ENCODE data around the gene WASF3.

DNA sequence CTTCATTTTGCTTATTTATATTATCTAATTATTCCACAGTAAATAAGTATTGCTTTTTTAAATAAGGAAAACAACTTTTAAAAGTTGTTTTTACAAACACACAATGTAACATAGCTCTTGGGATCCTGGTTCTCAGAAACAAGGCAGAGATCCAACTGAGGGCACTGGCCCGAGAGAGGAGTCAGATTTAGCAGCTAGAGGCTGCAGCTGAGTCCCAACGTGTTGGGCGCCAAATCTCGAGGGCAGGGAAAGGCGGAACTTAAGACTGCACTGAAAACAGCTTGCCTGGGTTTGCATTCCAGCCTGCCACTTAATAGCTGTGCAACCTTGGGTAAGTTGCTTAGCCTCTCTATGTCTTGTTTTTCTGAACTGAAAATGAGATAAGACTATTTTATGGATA, 16.4 kb upstream of the WASF3 start:
- TF ChIP-seq CTCF (conservative IDR thresholded peaks at IDR 0.05; ENCODE audit: low read depth, low read length) (no peak), EZH2 (IDR thresholded peaks at IDR 0.05; ENCODE audit: borderline replicate concordance, low read depth, low read length, poor library complexity, severe bottlenecking) (no peak)

All from A673 (cell line).